K562 (cell line): ENCODE data around the gene EZH2. TPM values are rescaled to one million over a fixed set of nuclear protein-coding genes. Genes with fewer than 3 reads are reported as not detected.
A peak's percentile ranks its signal among the peaks of the same experiment; 100 is the strongest.

ENCODE experiments used
- ATAC-seq: fragments of 200-7000 bp; cut with Tn5 transposase; 3 replicates; pipeline ENCODE4 v1.9.1; 2020; ENCODE audit warnings: moderate library complexity
- BruUV-seq: library from RNA; stranded (reverse); fragments of 400-500 nt; replicated peaks from 2 replicates; lab custom pipeline; 2021; lab: Mats Ljungman, UMichigan
- CTCF ChIA-PET: fragments of 300-600 bp; formaldehyde crosslinking; extraction: SDS; loops from one replicate; lab custom pipeline; 2021; ENCODE audit warnings: low intra/inter-chr PET ratio; lab: Yijun Ruan, JAX
- POLR2A ChIA-PET: fragments of 300-600, 350-650 bp; sonication (Branson Sonifier 250); formaldehyde crosslinking; extraction: SDS; loops from one replicate; lab custom pipeline; 2021; ENCODE audit warnings: antibody characterized with exemption, inconsistent platforms; lab: Yijun Ruan, JAX
- DNase-seq, 4 experiments: peaks; one replicate each; pipeline versions ENCODE4 v3.0.0 to v3.0.0-alpha.2; 2011 to 2018; ENCODE audit warnings: low spot score in 3 of 4, mixed read lengths in 3 of 4; ENCODE audit errors: extremely low read depth in 1 of 4
- FAIRE-seq: peaks from 2 replicates; lab custom pipeline; 2011; peaks lifted over from hg19 to GRCh38; lab: Jason Lieb, UNC
- H2AFZ ChIP-seq: 2 replicates; pipeline ENCODE4 v1.6.0; 2011; ENCODE audit warnings: low read depth, low read length, control low read depth, inconsistent platforms
- H3K27ac ChIP-seq: fragments of 200-600 bp; 3 replicates; pipeline ENCODE4 v1.8.0; 2011; ENCODE audit warnings: low read depth, mild to moderate bottlenecking, control low read depth, inconsistent platforms, low read length, moderate library complexity, mixed read lengths; ENCODE audit errors: extremely low read depth
- H3K27me3 ChIP-seq, 2 experiments: fragments of 300-600 bp in 1 of 2; 2 replicates in 1 of 2; 3 replicates in 1 of 2; pipeline versions ENCODE4 v1.6.0 to v1.8.0; 2011; ENCODE audit warnings: inconsistent platforms in 2 of 2, low read length in 2 of 2, mild to moderate bottlenecking in 1 of 2, mixed read lengths in 1 of 2, moderate library complexity in 1 of 2; ENCODE audit not compliant: control insufficient read depth in 2 of 2, insufficient read depth in 2 of 2
- H3K36me3 ChIP-seq: fragments of 300-600 bp; 3 replicates; pipeline ENCODE4 v1.8.0; 2011; ENCODE audit warnings: mild to moderate bottlenecking, low read length, inconsistent platforms; ENCODE audit not compliant: control insufficient read depth, insufficient read depth
- H3K4me1 ChIP-seq, 2 experiments: fragments of 200-600 bp in 1 of 2; replicated peaks in 1 of 2; 2 replicates in 1 of 2; 3 replicates in 1 of 2; pipeline versions ENCODE4 v1.5.1 to v1.8.0; 2011; ENCODE audit warnings: inconsistent platforms in 2 of 2, low read length in 2 of 2, mild to moderate bottlenecking in 1 of 2, mixed read lengths in 1 of 2, moderate library complexity in 1 of 2; ENCODE audit not compliant: control insufficient read depth in 2 of 2, insufficient read depth in 2 of 2
- H3K4me2 ChIP-seq: 2 replicates; pipeline ENCODE4 v1.6.1; 2011; ENCODE audit warnings: low read length, control low read depth, inconsistent platforms, mixed read lengths; ENCODE audit not compliant: insufficient read depth
- H3K4me3 ChIP-seq: fragments of 200-600 bp; sonication (generic), shearing (Covaris generic); 2 replicates; pipeline ENCODE4 v1.5.1; 2016; ENCODE audit warnings: control low read depth, inconsistent platforms
- H3K79me2 ChIP-seq: fragments of 200-600 bp; 3 replicates; pipeline ENCODE4 v1.8.0; 2011; ENCODE audit warnings: low read length, inconsistent platforms; ENCODE audit not compliant: control insufficient read depth, insufficient read depth
- H3K9ac ChIP-seq, 2 experiments: 2 replicates each; pipeline versions ENCODE4 v1.6.0 to v1.6.1; 2011; ENCODE audit warnings: low read depth in 2 of 2, low read length in 2 of 2, control low read depth in 1 of 2, inconsistent platforms in 1 of 2, mild to moderate bottlenecking in 1 of 2, mixed read lengths in 1 of 2; ENCODE audit not compliant: insufficient read depth in 1 of 2
- H3K9me1 ChIP-seq: one replicate; pipeline ENCODE4 v1.6.0; 2011; ENCODE audit warnings: inconsistent platforms, mild to moderate bottlenecking, low read length, moderate library complexity; ENCODE audit not compliant: control insufficient read depth, insufficient read depth
- H3K9me3 ChIP-seq: replicated peaks from 2 replicates; pipeline ENCODE4 v1.5.1; 2011; ENCODE audit warnings: low read depth, low read length, inconsistent platforms; ENCODE audit not compliant: control insufficient read depth, insufficient read depth
- H4K20me1 ChIP-seq: replicated peaks from 2 replicates; pipeline ENCODE4 v1.6.1; 2011; ENCODE audit warnings: low read length, inconsistent platforms, mixed read lengths; ENCODE audit not compliant: control insufficient read depth, insufficient read depth
- E2F5 ChIP-seq: sonication (generic); formaldehyde crosslinking; IDR thresholded peaks from 2 replicates; pipeline ENCODE4 v1.8.0; 2022; ENCODE audit warnings: mild to moderate bottlenecking, missing genetic modification reagents
- PRMT5 ChIP-seq: sonication (generic); formaldehyde crosslinking; IDR thresholded peaks from 2 replicates; pipeline ENCODE4 v1.5.0; 2020; ENCODE audit warnings: missing genetic modification reagents
- SRF ChIP-seq, 2 experiments: fragments of 250-450, 450-650 bp in 1 of 2; sonication (Bioruptor Pico) in 1 of 2; sonication (generic) in 1 of 2; formaldehyde crosslinking; IDR thresholded peaks; 2 replicates each; pipeline versions ENCODE4 v1.5.0 to v1.5.1; 2020 to 2022; ENCODE audit warnings: mild to moderate bottlenecking in 1 of 2, missing genetic modification reagents in 1 of 2
- TAF7 ChIP-seq: fragments of 450-650 bp; IDR thresholded peaks from 2 replicates; pipeline ENCODE4 v1.6.1; 2016; ENCODE audit warnings: missing genetic modification characterization, missing compliant biosample characterization
- TEAD4 ChIP-seq, 2 experiments: sonication (generic) in 1 of 2; formaldehyde crosslinking in 1 of 2; IDR thresholded peaks; 2 replicates each; pipeline versions ENCODE4 v1.6.1 to v1.8.0; 2012 to 2022; ENCODE audit warnings: borderline replicate concordance in 1 of 2, inconsistent platforms in 1 of 2, low read length in 1 of 2, mild to moderate bottlenecking in 1 of 2, missing genetic modification reagents in 1 of 2
- ZNF316 ChIP-seq: fragments of 450-650 bp; IDR thresholded peaks from 2 replicates; pipeline ENCODE4 v1.6.1; 2016
- ZNF583 ChIP-seq: fragments of 250-450 bp; sonication (Bioruptor Pico); IDR thresholded peaks from 2 replicates; pipeline ENCODE4 v1.4.0; 2020
- WGBS: fragments of 100-300 bp; shearing (Covaris generic); methylation state at CpG from one replicate; pipeline ENCODE4 v1.1.6; 2016; ENCODE audit warnings: low coverage, mixed read lengths; ENCODE audit not compliant: insufficient coverage; ENCODE audit errors: missing lambda C conversion rate; 5-methylcytosine and 5-hydroxymethylcytosine counted together
- in situ Hi-C: fragments of 300-500 bp; cut with MboI; formaldehyde crosslinking; loops from 4 replicates; pipeline ENCODE4 v1.15.0; 2018; ENCODE audit warnings: inconsistent platforms, mixed read lengths
- intact Hi-C: fragments of 100-400 bp; cut with micrococcal nuclease; formaldehyde crosslinking; loops from 2 replicates; pipeline ENCODE4 v1.14.2; 2022
- polyA plus RNA-seq, 8 experiments: library from polyadenylated mRNA; depleted of rRNA in 4 of 8; stranded (reverse) in 5 of 8; unstranded in 3 of 8; fragments of >200 nt; fragmentation: Nextera tagmentation in 2 of 8; fragmentation: Illumina TruSeq in 1 of 8; extraction: Ambion mirVana in 2 of 8; extraction: Trizol in 1 of 8; gene quantifications; 2 replicates each; pipeline versions ENCODE4 v1.2.1 to v1.2.3, GENCODE V29; 2011 to 2014; ENCODE audit warnings: inconsistent platforms in 1 of 8, missing spikeins in 1 of 8
- total RNA-seq, 7 experiments: library from RNA; depleted of rRNA in 6 of 7; stranded (reverse); fragments of >200 nt in 6 of 7; fragmentation: Illumina TruSeq in 2 of 7; extraction: Trizol in 2 of 7; gene quantifications; 2 replicates each; pipeline versions ENCODE4 v1.2.1 to v1.2.3, GENCODE V29; 2011 to 2021; ENCODE audit warnings: low replicate concordance in 1 of 7

Gene EZH2
- total and polyA plus RNA-seq, 9 of the 15 experiments (the other 6 are each of a cell fraction or from before 2014, with no cell fraction given), result 48.7 to 175 (median 98.6) TPM

GRCh38 chr7:148847815-148848734, 36.0 kb downstream of the EZH2 start (continued):
- TF ChIP-seq TEAD4 (IDR thresholded peaks at IDR 0.05; ENCODE audit: low read length) (peak; percentile 98), TEAD4 (CRISPR knock-in tag; IDR thresholded peaks at IDR 0.05; ENCODE audit: borderline replicate concordance) (no peak), TAF7 (no peak), PRMT5 (CRISPR knock-in tag) (no peak), SRF (CRISPR knock-in tag; IDR thresholded peaks at IDR 0.05) (no peak), ZNF583 (CRISPR knock-in tag) (no peak)

GRCh38 chr7:148838905-148839304, 45.2 kb downstream of the EZH2 start:
- H2AFZ ChIP-seq, result no peak overlapping the region
- H3K4me3 ChIP-seq, result no peak overlapping the region
- H3K9me1 ChIP-seq, result no peaks in the 10 kb centered on the region
- in situ Hi-C loops, result no loop called here
- H3K36me3 ChIP-seq, result peaks cover 79% of the 10 kb centered on the region
- H3K9me3 ChIP-seq, result no peaks in the 10 kb centered on the region
- DNase-seq (no peak), FAIRE-seq (no peak)
- peaks cover 93% of the 10 kb centered on the region for H3K79me2 ChIP-seq
- no TSS peak for BruUV-seq
- H3K27ac ChIP-seq, result no peak overlapping the region
- no peaks in the 10 kb centered on the region for H4K20me1 ChIP-seq
- no peak overlapping the region for H3K9ac ChIP-seq
- CTCF ChIA-PET, result no interaction called here
- H3K27me3 ChIP-seq, result no peaks in the 10 kb centered on the region
- TF ChIP-seq E2F5 (CRISPR knock-in tag) (no peak), ZNF316 (0 out of 2 replicates have a peak, but pooled peaks have one; percentile 15)
- TF ChIP-seq, all 486 proteins: peak for 1
- POLR2A ChIA-PET, result interaction anchor here (0.6 to 1.7 kb wide), 2 partner anchors 13 to 137 kb away, joined by 3 to 5 read pairs; no protein-coding TSS in a partner anchor
- 83% methylated on average over 2 of the region's 2 CpGs for WGBS
- no peak for ATAC-seq
- H3K4me2 ChIP-seq, result no peak overlapping the region
- no peaks in the 10 kb centered on the region for H3K4me1 ChIP-seq
- intact Hi-C loops, result no loop called here
